Umbilical cord (tissue), 2 donors: ENCODE data around the gene RAD50. TPM values are rescaled to one million over a fixed set of nuclear protein-coding genes. Genes with fewer than 3 reads are reported as not detected.

Experiments used
- DNase-seq: peaks from one replicate; pipeline ENCODE4 v3.0.0-alpha.2; 2015; ENCODE audit warnings: low spot score
- total RNA-seq: library from RNA; depleted of rRNA; stranded (reverse); fragments of >200 nt; gene quantifications from one replicate; pipeline ENCODE4 v1.2.3, GENCODE V29; 2014; ENCODE audit warnings: low replicate concordance; ENCODE audit not compliant: insufficient read depth

The RAD50 gene
- total RNA-seq, 1 donor from 2014 or later = 35.9 TPM

- no peak for DNase-seq
These were observed 103.1 kb downstream of the RAD50 start for GRCh38 chr5:132659598-132660493.

GRCh38 chr5:132661231-132662003 is 104.6 kb downstream of the RAD50 start:
- DNase-seq = no peak

- no peak for DNase-seq
These were observed 105.2 kb downstream of the RAD50 start for GRCh38 chr5:132662004-132662401.

DNA sequence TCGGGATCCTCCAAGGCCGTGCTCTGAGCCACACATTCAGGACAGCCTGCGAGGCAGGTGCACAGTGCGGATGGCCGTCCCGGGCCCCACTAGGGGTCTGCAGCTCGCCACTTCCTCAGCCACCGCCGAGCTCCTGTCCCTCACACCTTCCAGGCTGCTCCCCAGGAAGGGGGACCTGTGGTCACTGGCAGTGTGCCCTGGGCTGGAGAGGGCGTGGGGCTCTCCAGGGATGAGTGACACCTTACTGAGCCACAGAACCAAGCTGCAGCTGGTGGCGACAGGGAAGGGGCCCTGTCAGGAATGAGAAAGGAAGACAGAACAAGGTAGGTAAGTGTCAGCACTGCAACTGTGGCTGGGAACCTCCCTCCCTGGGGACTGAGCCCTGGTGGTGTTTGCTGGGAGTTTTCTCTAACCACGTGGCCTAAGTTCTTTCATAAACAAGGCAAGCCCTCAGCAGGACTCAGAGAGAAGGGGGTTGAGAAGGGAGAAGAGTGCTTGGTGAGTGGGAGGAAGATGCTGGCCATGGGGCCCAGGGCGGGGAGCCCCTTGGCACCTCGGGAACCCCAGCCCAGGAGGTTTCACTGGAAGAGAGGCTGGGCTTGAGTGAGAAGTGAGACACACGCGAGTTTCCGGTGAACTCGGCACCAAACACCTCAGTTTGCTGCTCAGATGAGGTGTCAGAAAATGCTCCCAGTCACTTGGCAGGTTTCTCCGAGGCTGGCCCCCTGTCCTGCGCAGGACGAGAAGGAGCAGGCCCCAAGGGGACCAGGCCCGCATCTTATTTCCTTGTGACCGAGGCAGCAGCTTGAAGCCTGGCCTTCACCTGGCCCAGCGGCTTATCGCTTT is 106.4 kb downstream of the RAD50 start:
- DNase-seq = no peak

DNA sequence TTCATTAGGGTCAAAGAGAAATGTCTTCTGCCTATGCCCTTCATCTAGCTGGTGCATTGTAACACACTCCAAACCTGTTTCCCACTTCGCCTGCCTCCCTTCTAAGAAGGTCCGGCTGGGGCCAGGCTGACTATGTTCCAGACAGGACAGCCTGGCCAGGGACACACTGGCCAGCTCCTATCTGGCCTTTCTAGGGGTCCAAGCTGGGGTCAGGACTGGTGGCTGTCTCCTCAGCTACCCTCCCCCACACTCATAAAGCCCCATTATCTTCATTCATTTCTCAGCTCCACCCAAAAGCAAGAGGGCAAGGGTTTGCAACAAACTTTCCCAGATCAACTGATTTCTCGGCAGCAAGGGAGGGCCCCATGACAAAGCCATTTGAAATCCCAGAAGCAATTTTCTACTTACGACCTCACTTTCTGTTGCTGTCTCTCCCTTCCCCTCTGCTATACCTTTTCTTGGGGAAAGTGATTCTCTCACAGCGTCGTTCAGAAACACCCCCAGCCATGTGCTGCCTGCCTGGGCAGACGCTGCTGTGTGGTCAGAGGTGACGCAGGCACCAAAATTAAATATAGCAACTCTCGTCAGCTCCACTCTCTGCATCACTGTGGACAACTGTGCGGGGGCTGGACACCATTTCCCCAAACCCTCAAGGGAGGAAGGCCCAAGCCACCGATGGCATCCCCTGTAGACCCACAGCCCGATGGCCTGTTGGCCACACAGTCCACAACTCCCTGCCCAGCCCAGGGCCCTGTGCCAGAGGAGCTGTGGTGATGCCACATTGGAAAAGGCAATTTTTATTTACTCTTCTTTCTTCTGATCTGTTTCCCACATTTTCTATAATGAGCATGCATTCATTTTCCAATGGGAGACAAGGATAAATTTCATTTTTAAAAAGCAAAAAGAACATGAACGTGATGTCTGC is 107.3 kb downstream of the RAD50 start:
- peak; percentile 34 for DNase-seq

GRCh38 chr5:132664696-132665209 is 108.0 kb downstream of the RAD50 start:
- DNase-seq = no peak

DNA sequence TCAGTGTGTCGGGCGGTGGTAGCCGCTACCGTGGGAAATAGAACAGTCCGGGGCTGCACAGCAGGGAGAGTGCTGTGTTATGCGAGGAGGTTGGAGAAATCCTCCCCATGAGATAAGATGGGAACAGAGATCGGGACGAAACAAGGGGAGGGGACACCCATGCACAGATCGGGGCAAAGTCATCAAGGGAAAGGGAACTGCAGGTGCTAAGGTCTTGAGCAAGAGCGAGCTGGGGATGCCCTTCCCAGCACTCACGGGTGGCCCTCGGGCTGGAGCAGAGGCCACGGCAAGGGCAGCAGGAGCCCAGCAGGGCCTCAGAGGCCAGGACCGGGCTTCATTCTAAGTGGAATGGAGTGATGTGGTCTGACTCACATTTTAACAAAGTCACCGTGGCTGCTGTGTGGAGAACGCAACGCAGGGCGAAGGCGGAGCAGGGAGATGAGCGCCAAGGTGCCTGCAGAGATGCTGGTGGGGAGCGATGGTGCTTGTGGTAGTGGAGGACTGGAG is 108.8 kb downstream of the RAD50 start:
- no peak for DNase-seq

- DNase-seq = no peak
These were observed 109.7 kb downstream of the RAD50 start for GRCh38 chr5:132666310-132667123.

DNA sequence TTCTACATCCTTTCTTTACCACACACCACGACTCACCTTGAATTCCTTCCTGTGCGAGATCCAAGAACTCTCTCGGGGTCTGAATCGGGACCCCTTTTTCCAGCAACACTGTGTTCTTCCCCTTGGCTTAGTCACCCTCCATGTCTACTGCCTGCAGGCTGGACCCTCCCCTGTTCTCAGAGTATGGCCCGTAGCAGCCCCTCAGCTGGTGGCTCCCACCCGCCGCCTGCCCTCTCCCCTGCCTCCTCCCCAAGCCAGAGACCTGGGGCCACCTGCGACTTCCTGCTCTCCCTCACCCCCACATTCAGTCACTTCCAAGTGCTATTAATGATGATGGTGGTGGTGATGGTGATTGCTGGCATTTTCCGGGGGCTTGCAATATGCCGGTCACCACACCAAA is 110.5 kb downstream of the RAD50 start:
- no peak for DNase-seq

GRCh38 chr5:132667761-132668705 is 111.3 kb downstream of the RAD50 start:
- DNase-seq = no peak

DNA sequence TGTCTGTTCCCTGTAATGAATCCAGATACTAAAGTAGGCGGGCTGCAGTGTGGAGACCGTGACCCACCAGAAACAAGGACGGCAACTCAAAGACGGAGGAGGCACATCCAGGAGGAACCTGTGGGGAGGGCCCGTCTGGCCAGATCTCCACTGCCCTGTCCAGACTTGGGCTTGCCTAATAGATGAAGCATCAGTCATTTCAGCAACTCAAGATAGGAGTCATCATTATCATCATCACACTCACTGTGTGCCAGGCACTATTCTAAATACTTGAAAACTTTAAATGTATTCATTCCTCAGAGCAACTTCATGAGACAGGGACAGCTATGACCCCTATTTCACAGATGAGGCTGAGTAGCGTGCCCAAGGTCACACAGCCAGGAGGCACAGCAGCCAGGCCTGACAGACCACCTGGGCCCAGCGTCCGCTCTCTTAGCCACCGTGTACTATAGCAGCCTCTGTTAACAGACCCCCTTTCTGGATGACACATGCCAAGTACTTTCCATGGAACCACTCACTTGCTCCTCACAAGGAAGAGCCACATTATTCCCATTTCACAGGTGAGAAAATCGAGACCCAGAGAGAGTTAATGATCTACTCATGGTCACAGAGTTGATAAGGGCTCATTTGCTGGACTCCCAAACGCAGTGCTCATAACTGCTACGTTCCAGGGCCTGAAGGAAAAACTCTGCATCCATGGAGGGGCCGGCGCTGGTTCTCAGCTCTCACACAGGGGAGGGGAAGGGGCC is 112.1 kb downstream of the RAD50 start:
- DNase-seq = no peak

DNA sequence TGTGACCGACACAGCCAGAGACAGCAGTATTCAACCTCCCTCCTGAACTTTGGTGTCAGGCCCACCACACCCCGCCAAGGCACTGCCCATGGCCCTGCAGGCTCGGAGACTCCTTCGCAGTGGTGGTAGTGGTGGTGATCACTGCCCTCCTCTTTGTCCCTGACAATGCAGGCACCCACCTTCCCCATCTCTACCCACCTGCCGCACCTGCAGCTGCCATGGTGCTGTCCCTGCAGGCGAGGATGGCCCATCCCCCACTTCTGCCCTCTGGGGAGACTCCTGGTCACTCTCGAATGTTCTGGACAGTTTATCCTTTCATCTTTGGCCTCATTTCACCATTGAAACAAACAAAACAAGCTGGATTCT is 112.7 kb downstream of the RAD50 start:
- no peak for DNase-seq

DNA sequence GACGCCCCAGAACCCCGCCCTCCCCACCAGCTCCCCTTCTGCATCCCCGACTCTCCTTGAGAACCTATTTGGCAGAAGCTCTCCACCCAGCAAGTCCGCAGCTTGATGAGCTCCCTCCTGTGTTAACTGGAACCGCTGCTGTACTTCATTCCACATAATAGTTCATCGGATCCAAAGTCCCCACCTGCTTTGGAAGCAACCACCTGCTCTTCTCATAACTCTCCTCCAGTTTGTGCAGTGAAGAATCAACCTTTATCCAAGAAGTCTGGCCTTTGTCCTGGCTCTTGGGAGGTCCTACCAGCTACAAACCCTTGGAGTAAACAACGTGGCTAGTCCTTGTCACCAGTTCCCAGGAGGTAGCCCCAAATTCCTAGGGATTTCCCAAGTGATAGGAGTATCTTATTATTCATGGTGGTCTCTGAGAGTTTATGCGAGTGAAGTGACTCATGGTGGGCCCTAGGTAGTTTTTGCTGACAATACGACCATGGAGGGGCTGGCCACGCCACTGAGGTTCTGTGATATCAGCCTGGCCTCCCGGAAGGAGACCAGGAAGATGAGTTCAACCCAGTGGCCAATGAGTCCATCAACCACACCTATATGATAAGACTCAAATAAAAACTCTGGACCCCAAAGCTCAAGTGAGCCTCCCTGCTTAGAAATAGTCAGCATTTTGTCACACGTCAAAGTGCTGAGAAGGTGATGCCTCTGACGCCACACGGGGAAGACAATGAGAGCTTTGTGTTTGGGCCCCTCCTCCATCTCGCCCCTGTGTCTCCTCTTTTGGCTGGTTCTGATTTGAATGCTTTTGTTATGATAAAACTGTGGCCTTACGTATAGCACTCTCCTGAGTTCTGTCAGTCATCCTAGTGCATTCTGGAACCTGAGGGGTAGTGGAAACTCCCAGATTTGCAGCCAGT is 113.4 kb downstream of the RAD50 start:
- DNase-seq = no peak

- DNase-seq = no peak
These were observed 114.2 kb downstream of the RAD50 start for GRCh38 chr5:132671000-132671399.

DNA sequence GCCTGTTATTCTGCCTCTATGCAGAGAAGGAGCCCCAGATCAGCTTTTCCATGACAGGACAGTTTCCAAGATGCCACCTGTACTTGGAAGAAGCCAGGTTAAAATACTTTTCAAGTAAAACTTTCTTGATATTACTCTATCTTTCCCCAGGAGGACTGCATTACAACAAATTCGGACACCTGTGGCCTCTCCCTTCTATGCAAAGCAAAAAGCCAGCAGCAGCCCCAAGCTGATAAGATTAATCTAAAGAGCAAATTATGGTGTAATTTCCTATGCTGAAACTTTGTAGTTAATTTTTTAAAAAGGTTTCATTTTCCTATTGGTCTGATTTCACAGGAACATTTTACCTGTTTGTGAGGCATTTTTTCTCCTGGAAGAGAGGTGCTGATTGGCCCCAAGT is 116.7 kb downstream of the RAD50 start:
- no peak for DNase-seq

DNA sequence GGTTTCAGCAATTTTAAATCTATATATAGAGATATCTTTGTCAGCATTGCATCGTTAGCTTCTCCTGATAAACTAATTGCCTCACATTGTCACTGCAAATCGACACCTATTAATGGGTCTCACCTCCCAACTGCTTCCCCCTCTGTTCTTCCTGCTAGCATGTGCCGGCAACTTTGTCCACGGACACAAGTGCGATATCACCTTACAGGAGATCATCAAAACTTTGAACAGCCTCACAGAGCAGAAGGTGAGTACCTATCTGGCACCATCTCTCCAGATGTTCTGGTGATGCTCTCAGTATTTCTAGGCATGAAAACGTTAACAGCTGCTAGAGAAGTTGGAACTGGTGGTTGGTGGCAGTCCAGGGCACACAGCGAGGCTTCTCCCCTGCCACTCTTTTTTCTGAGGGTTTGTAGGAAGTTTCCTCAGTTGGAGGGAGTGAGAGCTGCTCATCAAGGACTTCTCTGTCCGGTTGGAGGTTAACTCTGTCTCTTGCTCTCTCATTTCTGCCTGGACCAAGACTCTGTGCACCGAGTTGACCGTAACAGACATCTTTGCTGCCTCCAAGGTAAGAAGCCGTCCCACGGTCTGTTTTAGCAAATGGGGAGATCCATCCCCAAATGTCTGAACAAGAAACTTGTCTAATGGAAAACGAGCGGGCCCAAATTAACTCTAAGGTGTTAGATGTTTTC is 117.3 kb downstream of the RAD50 start, which contains the start of gene IL4:
Gene IL4 (plus strand): TSS at position 51 of the 692 bp plus-strand sequence. CDS start 62 bp downstream, at position 113.
- DNase-seq = no peak
